SK-N-DZ (cell line): ENCODE measurements around the gene OSGEP.
"Not testable (repeated sequence)": the region's sequence is repeated elsewhere in the genome, so short reads cannot be mapped to it uniquely, and the experiment has no call there.

Source experiments
- DNase-seq: peaks from one replicate; pipeline ENCODE4 v3.0.0-alpha.2; 2015; ENCODE audit warnings: low spot score

Gene OSGEP

DNA sequence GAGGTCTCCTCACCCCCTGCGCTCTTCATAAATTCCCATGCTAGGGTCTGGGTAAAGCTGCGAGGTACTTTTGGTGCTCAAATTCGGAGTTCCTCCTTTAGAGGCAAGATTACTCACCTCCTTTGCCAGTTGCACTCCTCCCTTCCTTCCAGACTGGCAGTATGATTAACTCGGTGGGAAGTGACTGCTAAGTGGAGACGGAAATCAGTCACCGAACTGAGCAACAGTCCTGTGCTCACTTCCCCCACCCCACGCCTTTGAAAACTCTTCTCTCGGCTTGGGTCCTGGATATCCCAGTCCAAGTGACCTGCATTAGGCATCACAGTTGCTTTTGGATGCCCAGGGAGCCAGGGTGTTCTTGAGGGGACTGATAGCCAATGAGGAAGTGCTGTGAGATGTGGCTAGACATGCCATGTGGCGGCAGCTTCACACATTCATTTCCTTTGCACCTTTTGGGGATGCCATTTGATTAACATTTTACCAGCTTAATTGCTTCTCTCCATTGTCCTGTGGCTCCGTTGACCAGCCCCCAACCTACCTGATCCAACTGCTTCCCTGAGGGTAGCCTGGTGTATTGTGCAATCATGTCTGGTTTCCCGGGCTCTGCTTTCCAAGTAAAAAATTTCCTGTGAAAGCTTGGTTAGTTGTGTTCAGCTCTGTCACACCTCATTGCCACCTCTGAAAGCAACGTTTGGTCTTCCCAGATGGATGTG, 15.4 kb upstream of the OSGEP start:
- peak; percentile 33 for DNase-seq

DNA sequence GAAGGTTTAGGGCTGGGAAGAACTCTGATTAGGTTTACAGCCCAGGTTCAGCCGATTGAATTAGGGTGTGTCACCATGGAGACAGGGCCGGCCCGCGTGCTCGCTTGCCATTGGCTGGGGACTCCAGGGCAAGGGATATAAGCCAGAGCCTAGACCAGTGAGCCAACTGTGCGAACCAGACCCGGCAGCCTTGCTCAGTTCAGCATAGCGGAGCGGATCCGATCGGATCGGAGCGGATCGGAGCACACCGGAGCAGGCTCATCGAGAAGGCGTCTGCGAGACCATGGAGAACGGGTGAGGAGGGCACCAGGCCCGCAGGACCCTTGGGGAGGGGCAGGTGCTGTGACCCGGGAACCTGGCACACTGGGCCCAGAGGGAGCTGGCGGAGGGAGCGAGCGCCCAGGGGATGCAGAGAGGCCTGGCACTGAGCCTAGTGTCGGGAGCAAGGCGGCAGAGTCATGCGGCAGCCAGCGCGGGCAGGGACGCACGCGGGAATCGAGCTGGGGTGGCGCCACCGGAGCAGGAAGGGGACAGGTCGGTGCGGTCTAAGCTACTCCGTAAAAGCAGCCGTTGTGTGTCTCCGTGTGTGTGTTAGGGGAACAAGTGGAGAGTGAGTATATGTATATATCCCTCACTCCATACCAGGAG, 14.8 kb upstream of the OSGEP start, which contains the start of gene PNP:
TSS of gene PNP (plus strand) at position 165 of the 648 bp plus-strand sequence. CDS start at position 284, 119 bp downstream.
- DNase-seq: peak; percentile 96

GRCh38 chr14:20468764-20469241, 14.2 kb upstream of the OSGEP start:
- no peak for DNase-seq

DNA sequence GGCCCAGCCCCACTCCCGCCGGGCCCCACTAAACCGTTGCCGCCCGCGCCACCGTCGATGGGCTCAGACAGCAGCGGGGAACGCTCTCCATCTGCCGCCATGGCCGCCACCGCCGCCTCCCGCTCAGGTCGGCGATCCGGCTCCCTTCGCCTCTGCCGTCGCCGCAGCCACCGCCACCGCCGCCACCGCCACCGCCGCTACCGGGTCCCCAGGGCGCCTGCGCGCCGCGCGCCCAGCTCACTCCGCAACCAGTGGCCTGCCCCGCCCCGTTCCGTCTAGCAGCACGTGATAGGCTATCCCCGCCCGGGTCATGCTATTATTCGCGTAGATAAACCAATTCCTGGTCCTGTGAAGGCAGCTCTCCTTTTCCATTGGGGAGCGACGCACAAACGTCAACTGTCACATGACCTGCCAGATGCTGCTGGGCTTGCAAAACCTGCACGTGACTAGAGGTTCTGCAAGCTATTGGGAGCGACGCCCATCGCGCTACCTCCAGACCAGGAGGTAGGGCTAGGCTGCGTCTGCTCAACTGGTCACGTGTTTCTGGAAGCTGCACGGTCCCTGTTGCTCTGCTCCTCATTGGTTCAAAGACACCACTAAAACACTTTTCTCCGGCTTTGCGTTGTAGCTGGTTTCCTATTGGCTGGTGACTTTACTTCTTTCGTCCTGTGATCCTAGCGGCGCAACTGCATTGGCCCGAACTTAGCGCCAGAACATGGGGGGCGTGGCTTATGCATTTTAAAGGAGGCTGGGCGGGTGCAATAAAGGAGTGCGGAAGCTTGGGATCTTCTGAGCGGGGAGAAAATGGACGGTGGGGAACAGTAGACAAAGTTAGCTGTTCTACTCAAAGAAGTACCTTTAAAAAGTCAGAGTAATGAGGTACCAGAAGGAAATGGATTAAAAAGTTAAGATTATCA, 6.9 kb upstream of the OSGEP start, which contains the start of gene PIP4P1:
TSS of gene PIP4P1 (minus strand) at position 210 of the 917 bp plus-strand sequence. CDS start at position 101, 109 bp downstream.
- peak; percentile 100 for DNase-seq

DNA sequence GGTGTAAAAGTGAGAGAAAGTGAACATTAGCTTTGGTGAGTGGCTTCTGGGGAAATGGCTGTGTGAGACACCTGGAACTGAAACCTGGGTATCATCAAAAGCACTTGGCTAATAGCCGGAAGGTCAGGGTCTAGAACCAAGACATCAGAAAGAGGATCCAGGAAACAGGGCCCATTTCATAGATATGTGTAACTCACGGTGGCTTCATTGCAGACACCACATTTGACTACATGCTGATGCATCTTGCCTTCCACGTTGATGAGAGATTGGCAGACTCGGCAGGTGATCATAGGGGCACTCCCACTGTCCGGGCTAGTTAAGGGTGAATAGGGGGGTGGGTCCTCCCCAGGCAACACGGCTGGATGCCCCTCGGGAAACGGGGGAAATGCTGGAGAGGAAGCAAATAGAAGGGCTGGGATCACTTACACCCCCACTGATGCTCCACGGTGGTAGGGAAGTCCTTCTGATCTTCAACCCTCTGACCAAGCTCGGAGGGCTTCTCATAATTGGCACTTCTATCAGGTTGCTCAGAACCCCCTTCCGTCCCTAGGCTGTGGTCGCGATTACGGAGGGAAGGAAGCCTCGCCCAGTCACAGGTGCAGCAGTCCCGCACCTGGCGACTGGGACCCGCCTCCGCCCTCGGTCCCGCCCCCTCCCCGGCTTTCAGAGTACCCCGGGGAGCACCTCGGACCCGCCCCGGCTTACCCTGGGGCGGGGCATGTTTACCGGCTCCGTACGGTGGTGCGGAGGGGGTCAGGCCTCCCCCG, 6.0 kb upstream of the OSGEP start:
- DNase-seq: no peak

- no peak for DNase-seq
Measured at GRCh38 chr14:20458031-20458789, 3.6 kb upstream of the OSGEP start.

DNA sequence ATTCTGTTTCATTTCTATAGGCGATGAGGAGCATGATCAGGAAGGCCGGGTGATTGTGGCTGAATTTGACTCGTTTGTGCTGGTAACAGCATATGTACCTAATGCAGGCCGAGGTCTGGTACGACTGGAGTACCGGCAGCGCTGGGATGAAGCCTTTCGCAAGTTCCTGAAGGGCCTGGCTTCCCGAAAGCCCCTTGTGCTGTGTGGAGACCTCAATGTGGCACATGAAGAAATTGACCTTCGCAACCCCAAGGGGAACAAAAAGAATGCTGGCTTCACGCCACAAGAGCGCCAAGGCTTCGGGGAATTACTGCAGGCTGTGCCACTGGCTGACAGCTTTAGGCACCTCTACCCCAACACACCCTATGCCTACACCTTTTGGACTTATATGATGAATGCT, 2.4 kb upstream of the OSGEP start:
- DNase-seq: no peak

GRCh38 chr14:20455355-20456300, 1.0 kb upstream of the OSGEP start:
- no peak for DNase-seq

DNA sequence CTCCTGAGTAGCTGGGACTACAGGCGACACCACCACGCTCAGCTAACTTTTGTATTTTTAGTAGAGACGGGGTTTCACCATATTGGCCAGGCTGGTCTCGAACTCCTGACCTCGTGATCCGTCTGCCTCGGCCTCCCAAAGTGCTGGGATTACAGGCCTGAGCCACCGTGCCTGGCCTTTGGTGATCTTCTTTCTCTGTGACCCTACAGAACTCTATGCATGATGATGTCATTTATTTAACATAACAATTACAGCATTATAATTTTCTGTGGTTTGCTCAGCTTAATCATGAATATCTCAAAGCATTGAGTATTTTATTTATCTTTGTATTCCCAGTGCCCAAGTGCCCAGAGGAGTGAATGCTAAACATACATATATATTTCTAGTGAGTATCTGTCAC, 1.8 kb downstream of the OSGEP start:
- DNase-seq: not testable (repeated sequence)

GRCh38 chr14:20446889-20447288, 7.7 kb downstream of the OSGEP start:
- no peak for DNase-seq

GRCh38 chr14:20443650-20444049, 11.0 kb downstream of the OSGEP start:
- DNase-seq: not testable (repeated sequence)

DNA sequence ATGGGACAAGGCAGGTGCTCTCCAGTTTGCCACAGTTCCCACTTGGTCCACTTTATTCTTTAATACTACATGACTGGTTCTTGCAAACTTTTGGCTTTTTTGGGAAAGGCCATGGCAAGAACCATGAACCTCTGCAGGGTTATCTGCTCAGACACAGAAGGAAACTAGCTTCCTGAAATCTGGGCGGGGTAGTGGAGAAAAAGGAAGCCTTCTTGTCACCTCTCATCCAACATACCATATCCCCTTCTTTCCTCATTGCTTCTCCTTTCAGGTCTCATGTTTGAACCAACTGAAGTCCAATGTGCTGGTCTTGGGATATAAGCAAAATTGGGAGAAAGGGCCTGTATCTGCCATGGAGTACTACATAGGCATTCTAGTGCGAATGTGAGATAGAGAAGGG, 13.2 kb downstream of the OSGEP start:
- DNase-seq: no peak

DNA sequence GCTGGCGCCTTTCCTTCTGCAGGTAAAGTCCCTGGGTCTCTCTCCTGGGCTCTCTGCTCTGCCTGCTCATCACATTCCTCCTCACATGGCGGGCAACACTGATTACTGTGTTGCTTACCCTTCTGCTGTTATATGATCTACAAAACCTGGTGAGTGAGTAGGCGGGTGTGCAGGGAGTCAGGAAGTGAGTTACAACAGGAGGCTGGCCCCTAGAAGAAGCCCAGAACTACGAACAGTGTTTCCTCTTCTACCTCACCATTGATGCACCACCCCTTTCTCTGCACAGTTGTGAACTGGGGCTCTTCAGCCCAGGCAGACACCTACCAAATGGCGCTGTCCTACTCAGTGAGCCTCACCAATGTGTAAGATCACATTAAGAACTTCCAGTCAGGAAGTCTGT, 13.7 kb downstream of the OSGEP start:
- DNase-seq: no peak

GRCh38 chr14:20440465-20440864, 14.1 kb downstream of the OSGEP start:
- DNase-seq: no peak

DNA sequence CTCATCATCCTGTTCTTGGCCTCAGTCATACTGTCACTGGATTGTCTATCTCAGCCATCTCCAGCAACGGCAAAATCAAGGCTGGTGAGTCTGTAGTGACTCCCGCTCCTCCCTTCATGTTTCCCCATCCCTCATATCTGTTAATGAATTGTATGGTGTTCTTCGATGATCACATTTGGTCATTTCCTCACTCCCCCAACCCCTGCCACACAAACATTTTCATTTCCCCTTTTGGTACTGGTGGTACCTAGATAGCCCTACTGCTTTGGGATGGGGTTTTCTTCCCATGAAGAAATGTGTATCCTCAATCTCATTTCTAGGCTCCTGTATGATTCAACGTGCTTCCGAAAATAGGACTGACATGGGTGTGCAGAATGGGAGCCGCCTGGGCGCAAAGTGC, 15.9 kb downstream of the OSGEP start:
- no peak for DNase-seq

- no peak for DNase-seq
Measured at GRCh38 chr14:20436363-20436755, 18.3 kb downstream of the OSGEP start.

DNA sequence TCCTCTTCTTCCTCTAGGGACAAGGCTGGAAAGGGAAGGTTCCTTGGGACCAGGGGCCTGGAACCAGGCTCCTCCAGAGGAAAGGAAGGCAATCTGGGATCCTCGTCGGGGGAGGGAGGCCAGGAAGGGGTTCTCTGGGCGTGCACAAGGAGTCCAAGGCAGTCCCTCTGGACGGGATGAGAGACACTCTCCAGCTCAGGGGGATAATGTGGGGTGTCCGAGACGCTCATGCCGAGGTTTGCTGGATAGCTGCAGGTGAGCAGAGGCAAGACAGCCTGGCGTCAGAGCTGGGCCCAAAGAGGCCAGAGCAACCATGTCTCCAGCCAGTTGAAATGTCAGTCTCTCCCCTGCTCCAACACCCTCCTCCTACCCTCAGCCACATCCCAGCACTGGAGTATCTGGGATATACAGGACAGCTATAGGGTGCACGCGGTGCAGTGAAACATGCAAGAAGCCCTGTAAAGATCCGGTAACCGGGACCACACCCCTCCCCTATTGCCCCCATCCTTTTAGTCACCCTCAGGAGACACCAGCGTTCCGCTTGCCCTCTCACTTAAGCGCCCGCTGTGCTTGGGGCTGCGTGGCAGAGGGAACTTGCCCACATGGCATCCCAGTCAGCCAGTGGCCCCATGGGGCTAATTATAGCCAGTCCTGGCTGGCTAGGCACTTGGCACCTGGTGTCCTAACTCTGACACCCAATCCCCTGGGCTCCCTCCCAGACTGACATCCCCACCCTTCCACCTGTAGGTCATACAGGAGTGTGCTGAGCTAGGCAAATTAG, 18.8 kb downstream of the OSGEP start, which contains the start of gene KLHL33:
TSS of gene KLHL33 (minus strand) at position 585 of the 781 bp plus-strand sequence. CDS start at position 230, 355 bp downstream.
- DNase-seq: no peak
